HepG2 (cell line): ENCODE data around the gene CBY1. TPM values are rescaled to one million over a fixed set of nuclear protein-coding genes. Genes with fewer than 3 reads are reported as not detected.

ENCODE experiments used
- CAMTA2 ChIP-seq: sonication (generic); formaldehyde crosslinking; IDR thresholded peaks from 2 replicates; pipeline ENCODE4 v1.4.0; 2020; ENCODE audit warnings: mild to moderate bottlenecking, missing genetic modification reagents, borderline replicate concordance
- CBX1 ChIP-seq: IDR thresholded peaks from one replicate; pipeline ENCODE4 v1.6.1; 2016; ENCODE audit warnings: antibody characterized with exemption, low read depth
- CREM ChIP-seq, 2 experiments: sonication (generic) in 1 of 2; formaldehyde crosslinking in 1 of 2; IDR thresholded peaks; 2 replicates each; pipeline versions ENCODE4 v1.4.0 to v1.6.1; 2016 to 2020; ENCODE audit warnings: antibody characterized with exemption in 1 of 2, mild to moderate bottlenecking in 1 of 2, missing genetic modification reagents in 1 of 2
- HIVEP1 ChIP-seq: sonication (generic); formaldehyde crosslinking; IDR thresholded peaks from 2 replicates; pipeline ENCODE4 v1.4.0; 2020; ENCODE audit warnings: mild to moderate bottlenecking, missing genetic modification reagents
- JDP2 ChIP-seq: sonication (generic); formaldehyde crosslinking; IDR thresholded peaks from 2 replicates; pipeline ENCODE4 v1.8.1; 2022; ENCODE audit warnings: missing genetic modification reagents, borderline replicate concordance
- MED1 ChIP-seq: sonication (generic); formaldehyde crosslinking; IDR thresholded peaks from 2 replicates; pipeline ENCODE4 v1.4.0; 2020; ENCODE audit warnings: missing genetic modification reagents
- MYC ChIP-seq: sonication (generic); formaldehyde crosslinking; IDR thresholded peaks from 2 replicates; pipeline ENCODE4 v1.9.0; 2021; ENCODE audit warnings: missing genetic modification reagents, borderline replicate concordance
- PCBP1 ChIP-seq: fragments of 200-400 bp; formaldehyde crosslinking; IDR thresholded peaks from 2 replicates; pipeline ENCODE4 v1.6.1; 2017; ENCODE audit warnings: mild to moderate bottlenecking, low read depth, low read length, borderline replicate concordance
- RAD21 ChIP-seq: fragments of 450-650 bp; formaldehyde crosslinking; IDR thresholded peaks from 2 replicates; pipeline ENCODE4 v1.5.0; 2020; ENCODE audit warnings: mild to moderate bottlenecking
- REL ChIP-seq: sonication (generic); formaldehyde crosslinking; conservative IDR thresholded peaks from 2 replicates; pipeline ENCODE4 v1.8.0; 2022; ENCODE audit warnings: mild to moderate bottlenecking, missing genetic modification reagents, moderate library complexity
- SNAPC2 ChIP-seq: sonication (generic); formaldehyde crosslinking; IDR thresholded peaks from 2 replicates; pipeline ENCODE4 v1.8.1; 2022; ENCODE audit warnings: mild to moderate bottlenecking, missing genetic modification reagents
- TBX3 ChIP-seq: fragments of 450-650 bp; IDR thresholded peaks from 2 replicates; pipeline ENCODE4 v1.6.1; 2017; ENCODE audit warnings: antibody characterized with exemption, mild to moderate bottlenecking, inconsistent platforms, borderline replicate concordance
- ZNF230 ChIP-seq: sonication (generic); formaldehyde crosslinking; IDR thresholded peaks from 2 replicates; pipeline ENCODE4 v1.4.0; 2020; ENCODE audit warnings: mild to moderate bottlenecking, missing genetic modification reagents
- ZNF3 ChIP-seq: IDR thresholded peaks from 2 replicates; pipeline ENCODE4 v1.7.0; 2017; ENCODE audit warnings: inconsistent platforms
- ZNF678 ChIP-seq: sonication (generic); formaldehyde crosslinking; IDR thresholded peaks from 2 replicates; pipeline ENCODE4 v1.4.0; 2020; ENCODE audit warnings: mild to moderate bottlenecking, missing genetic modification reagents
- ZNF781 ChIP-seq: sonication (generic); formaldehyde crosslinking; IDR thresholded peaks from 2 replicates; pipeline ENCODE4 v1.5.1; 2020; ENCODE audit warnings: borderline replicate concordance, mild to moderate bottlenecking, missing genetic modification reagents; ENCODE audit errors: not compliant biosample characterization
- ZNF790 ChIP-seq: sonication (generic); formaldehyde crosslinking; IDR thresholded peaks from 2 replicates; pipeline ENCODE4 v1.8.0; 2022; ENCODE audit warnings: missing genetic modification reagents, mild to moderate bottlenecking, borderline replicate concordance
- polyA plus RNA-seq, 8 experiments: library from polyadenylated mRNA; depleted of rRNA in 3 of 8; stranded (reverse) in 7 of 8; unstranded in 1 of 8; fragments of >200 nt; fragmentation: Illumina TruSeq in 4 of 8; extraction: Trizol in 4 of 8; gene quantifications; 2 replicates each; pipeline versions ENCODE4 v1.2.1 to v1.2.3, GENCODE V29; 2011 to 2016; ENCODE audit warnings: low read depth in 4 of 8, missing spikeins in 1 of 8, mixed read lengths in 1 of 8; ENCODE audit not compliant: insufficient read depth in 1 of 8
- total RNA-seq, 5 experiments: library from RNA; depleted of rRNA; stranded (reverse); fragments of >200 nt; fragmentation: Illumina TruSeq; extraction: Trizol; gene quantifications; 2 replicates each; pipeline ENCODE4 v1.2.3, GENCODE V29; 2016; ENCODE audit warnings: low read depth in 1 of 5
- TF ChIP-seq, protein P1 (sequence below): IDR thresholded peaks from 2 replicates; pipeline ENCODE4 v1.6.1; 2016; ENCODE audit warnings: missing biosample characterization, missing genetic modification reagents, low read depth
- TF ChIP-seq, protein P2 (sequence below): sonication (generic); formaldehyde crosslinking; IDR thresholded peaks from 2 replicates; pipeline ENCODE4 v1.8.0; 2022; ENCODE audit warnings: missing genetic modification reagents, mild to moderate bottlenecking, moderate library complexity, borderline replicate concordance
- TF ChIP-seq, protein P3 (sequence below): sonication (generic); formaldehyde crosslinking; IDR thresholded peaks from 2 replicates; pipeline ENCODE4 v1.5.0; 2020; ENCODE audit warnings: missing genetic modification reagents
- TF ChIP-seq, protein P4 (sequence below): sonication (generic); formaldehyde crosslinking; IDR thresholded peaks from 2 replicates; pipeline ENCODE4 v1.8.0; 2022; ENCODE audit warnings: mild to moderate bottlenecking, missing genetic modification reagents, moderate library complexity
- TF ChIP-seq, protein P5 (sequence below): sonication (generic); formaldehyde crosslinking; IDR thresholded peaks from 2 replicates; pipeline ENCODE4 v1.9.0; 2021; ENCODE audit warnings: missing genetic modification reagents, borderline replicate concordance

The CBY1 gene
- total and polyA plus RNA-seq, 2 of the 13 experiments (the other 11 are each of a cell fraction or from before 2014, with no cell fraction given), result 19.7 to 20.3 TPM

DNA sequence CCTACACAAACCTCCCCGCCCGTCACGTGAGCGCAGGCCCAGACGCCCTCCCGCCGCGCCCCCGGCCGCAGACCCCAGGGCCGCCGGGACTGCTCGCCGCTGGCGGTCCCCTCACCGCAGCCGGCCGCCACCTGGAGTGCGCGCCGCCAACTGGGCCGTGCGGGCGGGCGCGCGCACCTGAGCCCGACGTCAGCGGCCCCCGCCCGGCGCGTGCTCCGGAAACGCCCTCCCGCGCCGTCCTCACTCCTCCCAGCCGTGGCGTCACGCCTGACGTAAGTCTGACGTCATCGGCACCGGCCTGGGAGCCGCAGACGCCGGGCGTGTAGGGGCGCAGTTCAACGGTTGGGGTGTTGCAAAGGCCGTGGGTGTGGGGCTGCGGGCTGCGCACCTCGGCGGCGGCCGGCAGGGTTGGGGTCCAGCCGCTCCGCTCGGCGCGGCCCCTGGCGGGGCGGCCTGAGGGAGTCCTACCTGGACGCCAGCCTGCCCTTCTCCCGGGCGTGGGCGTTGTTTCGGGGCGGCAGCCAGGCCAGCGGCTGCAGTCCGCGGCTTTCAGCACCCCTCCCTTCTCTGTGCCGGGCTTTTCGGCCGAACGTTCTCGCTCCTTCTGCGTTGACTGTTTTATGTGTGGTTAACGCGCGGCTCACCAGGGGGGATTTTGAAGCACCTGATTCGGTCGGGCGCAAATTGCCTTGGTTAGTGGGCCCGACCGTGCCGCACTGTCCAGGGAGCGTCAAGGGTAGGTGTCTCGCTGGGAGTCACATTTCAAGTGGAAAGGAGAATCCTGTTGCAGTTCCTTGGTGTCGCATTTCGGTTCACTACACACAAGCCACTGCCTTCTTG, 44.6 kb downstream of the CBY1 start, which contains the start of gene JOSD1 (continued):
- TF ChIP-seq, protein P1, sequence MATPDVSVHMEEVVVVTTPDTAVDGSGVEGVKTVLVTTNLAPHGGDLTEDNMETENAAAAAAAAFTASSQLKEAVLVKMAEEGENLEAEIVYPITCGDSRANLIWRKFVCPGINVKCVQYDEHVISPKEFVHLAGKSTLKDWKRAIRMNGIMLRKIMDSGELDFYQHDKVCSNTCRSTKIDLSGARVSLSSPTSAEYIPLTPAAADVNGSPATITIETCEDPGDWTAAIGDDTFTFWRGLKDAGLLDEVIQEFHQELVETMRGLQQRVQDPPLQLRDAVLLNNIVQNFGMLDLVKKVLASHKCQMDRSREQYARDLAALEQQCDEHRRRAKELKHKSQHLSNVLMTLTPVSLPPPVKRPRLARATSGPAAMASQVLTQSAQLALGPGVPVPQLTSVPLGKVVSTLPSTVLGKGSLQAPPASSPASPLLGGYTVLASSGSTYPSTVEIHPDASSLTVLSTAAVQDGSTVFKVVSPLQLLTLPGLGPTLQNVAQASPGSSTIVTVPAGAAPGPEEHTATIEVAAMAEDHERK (CRISPR knock-in tag), result 0 out of 2 replicates have a peak, but pooled peaks have one; percentile 27
- TF ChIP-seq CBX1 (peak; percentile 28), CAMTA2 (CRISPR knock-in tag) (no peak), ZNF3 (CRISPR knock-in tag) (no peak), ZNF790 (CRISPR knock-in tag) (peak; percentile 47; the same call in 1 of the 2 replicates), ZNF678 (CRISPR knock-in tag) (no peak), ZNF781 (CRISPR knock-in tag) (no peak), RAD21 (peak; percentile 60; the same call in 1 of the 2 replicates), SNAPC2 (CRISPR knock-in tag) (peak; percentile 68; the same call in 1 of the 2 replicates), CREM (IDR thresholded peaks at IDR 0.05) (peak; percentile 87), CREM (CRISPR knock-in tag; IDR thresholded peaks at IDR 0.05) (peak; percentile 87), MYC (CRISPR knock-in tag) (peak; percentile 76; the same call in 1 of the 2 replicates), MED1 (CRISPR knock-in tag) (peak; percentile 80; the same call in 1 of the 2 replicates), ZNF230 (peak; percentile 64; the same call in 1 of the 2 replicates), PCBP1 (no peak), JDP2 (no peak; the same call in 1 of the 2 replicates), HIVEP1 (CRISPR knock-in tag) (peak; percentile 6; the same call in 1 of the 2 replicates), TBX3 (no peak), REL (CRISPR knock-in tag) (peak; percentile 92; the same call in 1 of the 2 replicates)
- TF ChIP-seq, protein P2, sequence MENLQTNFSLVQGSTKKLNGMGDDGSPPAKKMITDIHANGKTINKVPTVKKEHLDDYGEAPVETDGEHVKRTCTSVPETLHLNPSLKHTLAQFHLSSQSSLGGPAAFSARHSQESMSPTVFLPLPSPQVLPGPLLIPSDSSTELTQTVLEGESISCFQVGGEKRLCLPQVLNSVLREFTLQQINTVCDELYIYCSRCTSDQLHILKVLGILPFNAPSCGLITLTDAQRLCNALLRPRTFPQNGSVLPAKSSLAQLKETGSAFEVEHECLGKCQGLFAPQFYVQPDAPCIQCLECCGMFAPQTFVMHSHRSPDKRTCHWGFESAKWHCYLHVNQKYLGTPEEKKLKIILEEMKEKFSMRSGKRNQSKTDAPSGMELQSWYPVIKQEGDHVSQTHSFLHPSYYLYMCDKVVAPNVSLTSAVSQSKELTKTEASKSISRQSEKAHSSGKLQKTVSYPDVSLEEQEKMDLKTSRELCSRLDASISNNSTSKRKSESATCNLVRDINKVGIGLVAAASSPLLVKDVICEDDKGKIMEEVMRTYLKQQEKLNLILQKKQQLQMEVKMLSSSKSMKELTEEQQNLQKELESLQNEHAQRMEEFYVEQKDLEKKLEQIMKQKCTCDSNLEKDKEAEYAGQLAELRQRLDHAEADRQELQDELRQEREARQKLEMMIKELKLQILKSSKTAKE (CRISPR knock-in tag), result 0 out of 2 replicates have a peak, but pooled peaks have one; percentile 29
- TF ChIP-seq, protein P3, sequence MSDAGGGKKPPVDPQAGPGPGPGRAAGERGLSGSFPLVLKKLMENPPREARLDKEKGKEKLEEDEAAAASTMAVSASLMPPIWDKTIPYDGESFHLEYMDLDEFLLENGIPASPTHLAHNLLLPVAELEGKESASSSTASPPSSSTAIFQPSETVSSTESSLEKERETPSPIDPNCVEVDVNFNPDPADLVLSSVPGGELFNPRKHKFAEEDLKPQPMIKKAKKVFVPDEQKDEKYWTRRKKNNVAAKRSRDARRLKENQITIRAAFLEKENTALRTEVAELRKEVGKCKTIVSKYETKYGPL, result no peak
- TF ChIP-seq, protein P4, sequence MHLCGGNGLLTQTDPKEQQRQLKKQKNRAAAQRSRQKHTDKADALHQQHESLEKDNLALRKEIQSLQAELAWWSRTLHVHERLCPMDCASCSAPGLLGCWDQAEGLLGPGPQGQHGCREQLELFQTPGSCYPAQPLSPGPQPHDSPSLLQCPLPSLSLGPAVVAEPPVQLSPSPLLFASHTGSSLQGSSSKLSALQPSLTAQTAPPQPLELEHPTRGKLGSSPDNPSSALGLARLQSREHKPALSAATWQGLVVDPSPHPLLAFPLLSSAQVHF, result peak; percentile 84; the same call in 1 of the 2 replicates
- TF ChIP-seq, protein P5, sequence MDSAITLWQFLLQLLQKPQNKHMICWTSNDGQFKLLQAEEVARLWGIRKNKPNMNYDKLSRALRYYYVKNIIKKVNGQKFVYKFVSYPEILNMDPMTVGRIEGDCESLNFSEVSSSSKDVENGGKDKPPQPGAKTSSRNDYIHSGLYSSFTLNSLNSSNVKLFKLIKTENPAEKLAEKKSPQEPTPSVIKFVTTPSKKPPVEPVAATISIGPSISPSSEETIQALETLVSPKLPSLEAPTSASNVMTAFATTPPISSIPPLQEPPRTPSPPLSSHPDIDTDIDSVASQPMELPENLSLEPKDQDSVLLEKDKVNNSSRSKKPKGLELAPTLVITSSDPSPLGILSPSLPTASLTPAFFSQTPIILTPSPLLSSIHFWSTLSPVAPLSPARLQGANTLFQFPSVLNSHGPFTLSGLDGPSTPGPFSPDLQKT (CRISPR knock-in tag), result peak; percentile 25; the same call in 1 of the 2 replicates
